Measurements from ENCODE around the gene RCL1.
"Not testable (repeated sequence)": the region's sequence is repeated elsewhere in the genome, so short reads cannot be mapped to it uniquely, and the experiment has no call there.

RCL1 gene

GRCh38 chr9:4890242-4890641 is 97.5 kb downstream of the RCL1 start:
- DNase-seq, result no peak

- DNase-seq, result no peak
These were observed 98.2 kb downstream of the RCL1 start for GRCh38 chr9:4890929-4891328.

GRCh38 chr9:4891674-4892073 is 98.9 kb downstream of the RCL1 start:
- DNase-seq, result no peak

- no peak for DNase-seq
These were observed 99.9 kb downstream of the RCL1 start for GRCh38 chr9:4892501-4893194.

GRCh38 chr9:4894076-4894475 is 101.3 kb downstream of the RCL1 start:
- no peak for DNase-seq

GRCh38 chr9:4899853-4900252 is 107.1 kb downstream of the RCL1 start:
- not testable (repeated sequence) for DNase-seq

GRCh38 chr9:4901401-4902134 is 108.8 kb downstream of the RCL1 start:
- not testable (repeated sequence) for DNase-seq

GRCh38 chr9:4902135-4902475 is 109.4 kb downstream of the RCL1 start:
- DNase-seq, result no peak

GRCh38 chr9:4904322-4905134 is 111.8 kb downstream of the RCL1 start:
- DNase-seq, result no peak

GRCh38 chr9:4905135-4905490 is 112.4 kb downstream of the RCL1 start:
- DNase-seq, result no peak

Measured in activated gamma-delta T cell (primary cell).